HepG2 (cell line): Measurements from ENCODE around the gene KLHL36. TPM values are rescaled to one million over a fixed set of nuclear protein-coding genes. Genes with fewer than 3 reads are reported as not detected.

Experiments used
- ATAC-seq: fragments of 200-7000 bp; cut with Tn5 transposase; 3 replicates; pipeline ENCODE4 v1.9.1; 2020; ENCODE audit warnings: mild to moderate bottlenecking, moderate library complexity
- BruUV-seq: library from RNA; stranded (reverse); fragments of 400-500 nt; replicated peaks from 2 replicates; lab custom pipeline; 2021; lab: Mats Ljungman, UMichigan
- CTCF ChIA-PET: fragments of 300-600 bp; formaldehyde crosslinking; extraction: SDS; loops from one replicate; lab custom pipeline; 2021; ENCODE audit warnings: low total read pairs, inconsistent platforms, low intra/inter-chr PET ratio; lab: Yijun Ruan, JAX
- POLR2A ChIA-PET: fragments of 350-600 bp; sonication (Branson Sonifier 250); formaldehyde crosslinking; loops from one replicate; lab custom pipeline; 2020; ENCODE audit warnings: antibody characterized with exemption, inconsistent platforms; lab: Yijun Ruan, JAX
- DNase-seq: peaks from one replicate; pipeline ENCODE4 v3.0.0-alpha.2; 2015; ENCODE audit warnings: low spot score
- FAIRE-seq: peaks from 3 replicates; lab custom pipeline; 2011; peaks lifted over from hg19 to GRCh38; lab: Jason Lieb, UNC
- H2AFZ ChIP-seq: one replicate; pipeline ENCODE4 v1.6.1; 2011; ENCODE audit warnings: low read length, inconsistent platforms
- H3K27ac ChIP-seq: fragments of 300-600 bp; 3 replicates; pipeline ENCODE4 v1.8.0; 2011; ENCODE audit warnings: mixed run types, mild to moderate bottlenecking, mixed read lengths, low read length, inconsistent platforms; ENCODE audit not compliant: insufficient read depth; ENCODE audit errors: extremely low read length
- H3K27me3 ChIP-seq, 2 experiments: fragments of 200-600 bp in 1 of 2; 2 replicates in 1 of 2; 3 replicates in 1 of 2; pipeline versions ENCODE4 v1.6.0 to v1.8.0; 2011; ENCODE audit warnings: low read length in 2 of 2, mild to moderate bottlenecking in 2 of 2, moderate library complexity in 2 of 2, inconsistent platforms in 1 of 2; ENCODE audit not compliant: insufficient read depth in 2 of 2, control insufficient read depth in 1 of 2
- H3K36me3 ChIP-seq, 2 experiments: fragments of 200-600 bp in 1 of 2; replicated peaks in 1 of 2; 2 replicates in 1 of 2; 3 replicates in 1 of 2; pipeline versions ENCODE4 v1.5.1 to v1.8.0; 2011; ENCODE audit warnings: low read length in 2 of 2, inconsistent platforms in 1 of 2; ENCODE audit not compliant: insufficient read depth in 2 of 2, control insufficient read depth in 1 of 2
- H3K4me1 ChIP-seq: 2 replicates; pipeline ENCODE4 v1.5.1; 2012; ENCODE audit warnings: low read length, inconsistent platforms; ENCODE audit not compliant: insufficient read depth
- H3K4me2 ChIP-seq: 2 replicates; pipeline ENCODE4 v1.6.0; 2011; ENCODE audit warnings: low read depth, low read length, inconsistent platforms
- H3K4me3 ChIP-seq, 3 experiments: fragments of 200-600 bp in 1 of 3; sonication (generic), shearing (Covaris generic) in 1 of 3; replicated peaks in 1 of 3; 2 replicates each; pipeline ENCODE4 v1.5.1; 2011 to 2016; ENCODE audit warnings: low read length in 3 of 3, inconsistent platforms in 2 of 3, low read depth in 2 of 3, mild to moderate bottlenecking in 2 of 3, control low read depth in 1 of 3, mixed read lengths in 1 of 3; ENCODE audit not compliant: insufficient read depth in 1 of 3
- H3K79me2 ChIP-seq: one replicate; pipeline ENCODE4 v1.6.1; 2011; ENCODE audit warnings: low read length, inconsistent platforms; ENCODE audit not compliant: insufficient read depth
- H3K9ac ChIP-seq: 2 replicates; pipeline ENCODE4 v1.6.0; 2011; ENCODE audit warnings: mild to moderate bottlenecking, low read depth, low read length, inconsistent platforms; ENCODE audit not compliant: insufficient read depth
- H3K9me3 ChIP-seq: 2 replicates; pipeline ENCODE4 v1.5.1; 2012; ENCODE audit warnings: mild to moderate bottlenecking, low read length
- H4K20me1 ChIP-seq: 2 replicates; pipeline ENCODE4 v1.6.0; 2011; ENCODE audit warnings: inconsistent platforms, mild to moderate bottlenecking, low read length, moderate library complexity; ENCODE audit not compliant: insufficient read depth
- BCLAF1 ChIP-seq: fragments of 450-650 bp; IDR thresholded peaks from 2 replicates; pipeline ENCODE4 v1.6.1; 2017; ENCODE audit warnings: mild to moderate bottlenecking
- CBX2 ChIP-seq, 2 experiments: fragments of 200-600 bp in 1 of 2; sonication (generic); formaldehyde crosslinking in 1 of 2; IDR thresholded peaks; 2 replicates each; pipeline versions ENCODE4 v1.7.0 to v1.8.1; 2018 to 2022; ENCODE audit warnings: low read depth in 2 of 2, low read length in 1 of 2, mild to moderate bottlenecking in 1 of 2, missing genetic modification reagents in 1 of 2
- CBX5 ChIP-seq: sonication (generic); formaldehyde crosslinking; IDR thresholded peaks from 2 replicates; pipeline ENCODE4 v1.4.0; 2020; ENCODE audit warnings: missing genetic modification reagents, borderline replicate concordance
- FOXO1 ChIP-seq: sonication (generic); formaldehyde crosslinking; IDR thresholded peaks from 2 replicates; pipeline ENCODE4 v1.4.0; 2020; ENCODE audit warnings: missing genetic modification reagents
- MAZ ChIP-seq, 2 experiments: sonication (generic) in 1 of 2; formaldehyde crosslinking in 1 of 2; IDR thresholded peaks; 2 replicates each; pipeline versions ENCODE4 v1.5.0 to v1.6.1; 2012 to 2020; ENCODE audit warnings: low read depth in 2 of 2, mild to moderate bottlenecking in 2 of 2, borderline replicate concordance in 1 of 2, improper control_type of control experiment in 1 of 2, low read length in 1 of 2, missing genetic modification reagents in 1 of 2, moderate library complexity in 1 of 2
- NFE2L1 ChIP-seq: sonication (generic); formaldehyde crosslinking; IDR thresholded peaks from 2 replicates; pipeline ENCODE4 v1.4.0; 2020; ENCODE audit warnings: missing genetic modification reagents, mild to moderate bottlenecking, borderline replicate concordance
- ZNF614 ChIP-seq: IDR thresholded peaks from 2 replicates; pipeline ENCODE4 v1.6.1; 2018; ENCODE audit warnings: missing biosample characterization, missing genetic modification reagents, inconsistent platforms, borderline replicate concordance
- ZNF839 ChIP-seq: sonication (generic); formaldehyde crosslinking; IDR thresholded peaks from 2 replicates; pipeline ENCODE4 v1.4.0; 2020; ENCODE audit warnings: missing genetic modification reagents, mild to moderate bottlenecking, borderline replicate concordance
- ZNF878 ChIP-seq: sonication (generic); formaldehyde crosslinking; IDR thresholded peaks from 2 replicates; pipeline ENCODE4 v1.8.1; 2023; ENCODE audit warnings: mild to moderate bottlenecking, missing genetic modification reagents, moderate library complexity
- ZSCAN12 ChIP-seq: sonication (generic); formaldehyde crosslinking; IDR thresholded peaks from 2 replicates; pipeline ENCODE4 v1.9.0; 2021; ENCODE audit warnings: mild to moderate bottlenecking, missing genetic modification reagents
- ZSCAN29 ChIP-seq: sonication (generic); formaldehyde crosslinking; conservative IDR thresholded peaks from 2 replicates; pipeline ENCODE4 v1.4.0; 2020; ENCODE audit warnings: mild to moderate bottlenecking, missing genetic modification reagents
- ZSCAN5A ChIP-seq: sonication (generic); formaldehyde crosslinking; IDR thresholded peaks from 2 replicates; pipeline ENCODE4 v1.8.0; 2022; ENCODE audit warnings: mild to moderate bottlenecking, missing genetic modification reagents, borderline replicate concordance
- WGBS: methylation state at CpG from one replicate; pipeline ENCODE4 v1.1.6; 2017; ENCODE audit warnings: low lambda C conversion rate; 5-methylcytosine and 5-hydroxymethylcytosine counted together
- in situ Hi-C: cut with HindIII; loops from 2 replicates; pipeline ENCODE4 v1.10.0; 2017; ENCODE audit warnings: low pct_unique_long_range_greater_than_20kb; ENCODE audit not compliant: extremely low pct_ligation_motif_present
- intact Hi-C: fragments of 100-400 bp; cut with micrococcal nuclease; formaldehyde crosslinking; loops from one replicate; pipeline ENCODE4 v1.10.0; 2022; ENCODE audit not compliant: unreplicated experiment
- polyA plus RNA-seq, 8 experiments: library from polyadenylated mRNA; depleted of rRNA in 3 of 8; stranded (reverse) in 7 of 8; unstranded in 1 of 8; fragments of >200 nt; fragmentation: Illumina TruSeq in 4 of 8; extraction: Trizol in 4 of 8; gene quantifications; 2 replicates each; pipeline versions ENCODE4 v1.2.1 to v1.2.3, GENCODE V29; 2011 to 2016; ENCODE audit warnings: low read depth in 4 of 8, missing spikeins in 1 of 8, mixed read lengths in 1 of 8; ENCODE audit not compliant: insufficient read depth in 1 of 8
- total RNA-seq, 5 experiments: library from RNA; depleted of rRNA; stranded (reverse); fragments of >200 nt; fragmentation: Illumina TruSeq; extraction: Trizol; gene quantifications; 2 replicates each; pipeline ENCODE4 v1.2.3, GENCODE V29; 2016; ENCODE audit warnings: low read depth in 1 of 5
- TF ChIP-seq, protein P1 (sequence below): sonication (generic); formaldehyde crosslinking; conservative IDR thresholded peaks from 2 replicates; pipeline ENCODE4 v1.8.0; 2022; ENCODE audit warnings: mild to moderate bottlenecking, moderate library complexity, missing genetic modification reagents

KLHL36 gene
- total and polyA plus RNA-seq, 2 of the 13 experiments (the other 11 are each of a cell fraction or from before 2014, with no cell fraction given): 24.3 to 26.0 TPM

- FAIRE-seq (no peak), ATAC-seq (no peak), DNase-seq (no peak)
- intact Hi-C loops (no loop called here), in situ Hi-C loops (no loop called here)
- Histone ChIP-seq H3K9me3 (no peaks in the 10 kb centered on the region), H3K36me3 (peaks cover 8 to 35% of the 10 kb centered on the region in 2 experiments), H3K4me2 (no peak overlapping the region), H3K27me3 (no peaks in the 10 kb centered on the region), H3K4me3 (no peak overlapping the region), H3K27ac (no peak overlapping the region), H3K4me1 (no peaks in the 10 kb centered on the region), H2AFZ (no peak overlapping the region), H3K9ac (no peak overlapping the region), H3K79me2 (no peaks in the 10 kb centered on the region), H4K20me1 (no peaks in the 10 kb centered on the region)
- TF ChIP-seq ZNF878 (CRISPR knock-in tag) (no peak), ZNF839 (CRISPR knock-in tag) (no peak), CBX5 (CRISPR knock-in tag) (no peak), FOXO1 (CRISPR knock-in tag) (no peak), ZSCAN29 (CRISPR knock-in tag) (no peak), NFE2L1 (no peak), BCLAF1 (no peak), MAZ (IDR thresholded peaks at IDR 0.05; ENCODE audit: borderline replicate concordance, low read depth, low read length) (no peak), MAZ (CRISPR knock-in tag; IDR thresholded peaks at IDR 0.05; ENCODE audit: low read depth) (no peak), ZSCAN5A (CRISPR knock-in tag) (no peak), CBX2 (IDR thresholded peaks at IDR 0.05; ENCODE audit: low read depth, low read length) (no peak), CBX2 (CRISPR knock-in tag; IDR thresholded peaks at IDR 0.05; ENCODE audit: low read depth) (no peak), ZSCAN12 (CRISPR knock-in tag) (no peak), ZNF614 (CRISPR knock-in tag) (no peak)
- TF ChIP-seq, protein P1, sequence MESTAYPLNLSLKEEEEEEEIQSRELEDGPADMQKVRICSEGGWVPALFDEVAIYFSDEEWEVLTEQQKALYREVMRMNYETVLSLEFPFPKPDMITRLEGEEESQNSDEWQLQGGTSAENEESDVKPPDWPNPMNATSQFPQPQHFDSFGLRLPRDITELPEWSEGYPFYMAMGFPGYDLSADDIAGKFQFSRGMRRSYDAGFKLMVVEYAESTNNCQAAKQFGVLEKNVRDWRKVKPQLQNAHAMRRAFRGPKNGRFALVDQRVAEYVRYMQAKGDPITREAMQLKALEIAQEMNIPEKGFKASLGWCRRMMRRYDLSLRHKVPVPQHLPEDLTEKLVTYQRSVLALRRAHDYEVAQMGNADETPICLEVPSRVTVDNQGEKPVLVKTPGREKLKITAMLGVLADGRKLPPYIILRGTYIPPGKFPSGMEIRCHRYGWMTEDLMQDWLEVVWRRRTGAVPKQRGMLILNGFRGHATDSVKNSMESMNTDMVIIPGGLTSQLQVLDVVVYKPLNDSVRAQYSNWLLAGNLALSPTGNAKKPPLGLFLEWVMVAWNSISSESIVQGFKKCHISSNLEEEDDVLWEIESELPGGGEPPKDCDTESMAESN (CRISPR knock-in tag): no peak
- POLR2A ChIA-PET: no interaction called here
- BruUV-seq: no TSS peak
- WGBS: 95% methylated on average over 2 of the region's 2 CpGs
- CTCF ChIA-PET: no interaction called here
These were observed 17.0 kb downstream of the KLHL36 start for GRCh38 chr16:84665359-84665758.
